ENCODE data around the gene ACTR2. TPM values are rescaled to one million over a fixed set of nuclear protein-coding genes. Genes with fewer than 3 reads are reported as not detected.
A peak's percentile ranks its signal among the peaks of the same experiment; 100 is the strongest.
"Not testable (repeated sequence)": the region's sequence is repeated elsewhere in the genome, so short reads cannot be mapped to it uniquely, and the experiment has no call there.

The ACTR2 gene
- total RNA-seq, 1 experiment from 2014 or later: 199 TPM

GRCh38 chr2:65240657-65241056, 13.0 kb downstream of the ACTR2 start:
- Histone ChIP-seq H3K9me2 (ENCODE audit: insufficient read depth) (no peaks in the 10 kb centered on the region), H3K4me1 (ENCODE audit: control insufficient read depth in 1 of 2, insufficient read depth in 2 of 2, low read length in 2 of 2) (no peaks in the 10 kb centered on the region), H3K4me2 (ENCODE audit: low read length) (no peak overlapping the region), H2AFZ (ENCODE audit: low read depth, low read length, poor library complexity, severe bottlenecking) (no peak overlapping the region), H3K27me3 (ENCODE audit: insufficient read depth, low read length) (no peaks in the 10 kb centered on the region), H4K20me1 (ENCODE audit: insufficient read depth) (peaks cover 10% of the 10 kb centered on the region), H3K27ac (ENCODE audit: low read depth, low read length) (no peak overlapping the region), H3K9ac (ENCODE audit: low read length) (no peak overlapping the region), H3K36me3 (ENCODE audit: control insufficient read depth in 1 of 2, insufficient read depth in 2 of 2, low read length in 2 of 2) (peaks cover 13 to 21% of the 10 kb centered on the region in 2 experiments; a peak in 3 of 4 replicates), H3K9me3 (ENCODE audit: control insufficient read depth in 1 of 2, insufficient read depth in 1 of 2, low read depth in 1 of 2, low read length in 2 of 2) (no peaks in the 10 kb centered on the region), H3K79me2 (ENCODE audit: insufficient read depth, low read length) (peaks cover 83% of the 10 kb centered on the region), H3K4me3 (replicated peaks in 1 of 2; ENCODE audit: low read depth in 1 of 2, low read length in 2 of 2) (no peak overlapping the region)
- CTCF ChIA-PET: interaction anchor here (0.7 kb wide), 1 partner anchor 10 kb away, joined by 3 read pairs; no protein-coding TSS in a partner anchor
- intact Hi-C loops (cut with micrococcal nuclease): no loop called here
- BruUV-seq (replicated peaks): TSS peak; percentile 26
- DNase-seq (ENCODE audit: low read depth, low spot score): no peak
- POLR2A ChIA-PET: no interaction called here
- no peak for TF ChIP-seq ATF3 (IDR thresholded peaks at IDR 0.05)
- TF ChIP-seq CEBPB (IDR thresholded peaks at IDR 0.05; ENCODE audit: low read depth): no peak
- TF ChIP-seq CBX3 (IDR thresholded peaks at IDR 0.05; ENCODE audit: low read depth): no peak
- no peak for TF ChIP-seq POLR2A (IDR thresholded peaks at IDR 0.05; ENCODE audit: borderline replicate concordance, extremely low read depth, insufficient read depth, insufficient read length)
- no peak for TF ChIP-seq SRF (IDR thresholded peaks at IDR 0.05; ENCODE audit: low read depth)
- TF ChIP-seq MAX (IDR thresholded peaks at IDR 0.05): no peak
- TF ChIP-seq EZH2 (IDR thresholded peaks at IDR 0.05): no peak
- no peak for TF ChIP-seq ELF1 (IDR thresholded peaks at IDR 0.05; ENCODE audit: borderline replicate concordance, low read depth)
- no peak for ATAC-seq
- RAD21 ChIA-PET (ENCODE audit: low non-redundant PET in 1 of 2, low total read pairs in 2 of 2, uncharacterized antibody in 2 of 2, unreplicated experiment in 2 of 2): no interaction called here

- DNase-seq (ENCODE audit: low read depth, low spot score); H3K4me2 ChIP-seq (ENCODE audit: low read length); H3K9me3 ChIP-seq (ENCODE audit: control insufficient read depth in 1 of 2, insufficient read depth in 1 of 2, low read depth in 1 of 2, low read length in 2 of 2); H3K27me3 ChIP-seq (ENCODE audit: insufficient read depth, low read length); CTCF ChIA-PET; H2AFZ ChIP-seq (ENCODE audit: low read depth, low read length, poor library complexity, severe bottlenecking); ATAC-seq; RAD21 ChIA-PET (ENCODE audit: low non-redundant PET in 1 of 2, low total read pairs in 2 of 2, uncharacterized antibody in 2 of 2, unreplicated experiment in 2 of 2); BruUV-seq (replicated peaks); POLR2A ChIA-PET; H3K9ac ChIP-seq (ENCODE audit: low read length); H3K4me3 ChIP-seq (replicated peaks in 1 of 2; ENCODE audit: low read depth in 1 of 2, low read length in 2 of 2); H3K27ac ChIP-seq (ENCODE audit: low read depth, low read length); intact Hi-C loops (cut with micrococcal nuclease); H4K20me1 ChIP-seq (ENCODE audit: insufficient read depth); H3K4me1 ChIP-seq (ENCODE audit: control insufficient read depth in 1 of 2, insufficient read depth in 2 of 2, low read length in 2 of 2); H3K9me2 ChIP-seq (ENCODE audit: insufficient read depth): not testable (repeated sequence)
- peaks cover 73% of the 10 kb centered on the region for H3K79me2 ChIP-seq (ENCODE audit: insufficient read depth, low read length)
- peaks cover 19 to 21% of the 10 kb centered on the region in 2 experiments for H3K36me3 ChIP-seq (ENCODE audit: control insufficient read depth in 1 of 2, insufficient read depth in 2 of 2, low read length in 2 of 2)
Measured at GRCh38 chr2:65244452-65244851, 16.8 kb downstream of the ACTR2 start.
